GM19023 (cell line): ENCODE results near the gene BMF.

ENCODE experiments used
- ATAC-seq: cut with Tn5 transposase; IDR thresholded peaks from one replicate; pipeline ENCODE4 v1.9.1; 2021; ENCODE audit warnings: mild to moderate bottlenecking, moderate library complexity; ENCODE audit not compliant: unreplicated experiment

Gene BMF

GRCh38 chr15:40069178-40070165 is 39.2 kb downstream of the BMF start:
- ATAC-seq = peak; percentile 65

DNA sequence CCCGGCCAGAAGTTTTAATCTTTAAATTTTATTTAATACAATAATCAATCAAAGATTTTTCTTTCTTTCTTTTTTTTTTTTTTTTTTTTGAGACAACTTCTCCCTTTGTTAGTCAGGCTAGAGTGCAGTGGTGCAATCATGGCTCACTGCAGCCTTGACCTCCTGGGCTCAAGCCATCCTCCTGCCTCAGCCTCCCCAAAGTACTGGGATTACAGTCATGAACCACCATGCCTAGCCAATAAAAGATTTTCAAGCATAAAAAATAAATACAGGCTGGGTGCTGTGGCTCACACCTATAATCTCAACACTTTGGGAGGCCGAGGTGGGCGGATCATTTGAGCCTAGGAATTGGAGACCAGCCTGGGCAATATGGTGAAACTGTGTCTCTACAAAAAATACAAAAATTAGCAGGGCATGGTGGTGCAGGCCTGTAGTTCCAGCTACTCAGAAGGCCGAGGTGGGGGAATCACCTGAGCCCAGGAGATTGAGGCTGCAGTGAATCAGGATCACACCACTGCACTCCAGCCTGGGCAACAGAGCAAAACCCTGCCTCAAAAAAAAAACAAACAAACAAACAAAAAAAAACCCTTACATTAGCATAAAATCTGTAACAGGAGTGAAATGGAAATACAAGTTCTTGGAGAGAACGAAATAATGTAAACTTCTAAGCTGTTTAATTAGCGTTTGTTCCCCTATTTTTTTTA is 40.6 kb downstream of the BMF start:
- no peak for ATAC-seq

DNA sequence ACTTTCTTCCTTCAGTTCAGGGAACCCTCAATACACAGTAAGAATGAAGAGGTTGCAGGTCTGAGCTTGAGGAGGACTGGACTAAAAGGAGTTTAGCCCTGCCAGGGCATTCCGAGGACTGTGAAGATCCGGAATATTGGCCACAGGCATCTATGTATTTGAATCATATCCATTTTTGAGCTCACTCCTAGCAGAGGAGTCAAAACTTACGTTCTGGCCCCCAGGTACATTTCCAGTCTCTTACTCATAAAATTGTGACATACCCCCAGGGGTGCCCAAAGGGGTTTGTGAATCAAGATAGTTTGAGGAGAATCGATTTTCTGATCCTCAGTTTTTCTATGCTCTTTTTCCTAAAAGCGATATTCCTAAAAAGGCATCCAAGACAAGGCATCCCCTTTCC is 42.1 kb downstream of the BMF start:
- no peak for ATAC-seq

- ATAC-seq = no peak
Measured at GRCh38 chr15:40065166-40065565, 43.5 kb downstream of the BMF start.

GRCh38 chr15:40064231-40064894 is 44.3 kb downstream of the BMF start:
- peak; percentile 57 for ATAC-seq

- no peak for ATAC-seq
Measured at GRCh38 chr15:40063563-40064011, 45.1 kb downstream of the BMF start.

DNA sequence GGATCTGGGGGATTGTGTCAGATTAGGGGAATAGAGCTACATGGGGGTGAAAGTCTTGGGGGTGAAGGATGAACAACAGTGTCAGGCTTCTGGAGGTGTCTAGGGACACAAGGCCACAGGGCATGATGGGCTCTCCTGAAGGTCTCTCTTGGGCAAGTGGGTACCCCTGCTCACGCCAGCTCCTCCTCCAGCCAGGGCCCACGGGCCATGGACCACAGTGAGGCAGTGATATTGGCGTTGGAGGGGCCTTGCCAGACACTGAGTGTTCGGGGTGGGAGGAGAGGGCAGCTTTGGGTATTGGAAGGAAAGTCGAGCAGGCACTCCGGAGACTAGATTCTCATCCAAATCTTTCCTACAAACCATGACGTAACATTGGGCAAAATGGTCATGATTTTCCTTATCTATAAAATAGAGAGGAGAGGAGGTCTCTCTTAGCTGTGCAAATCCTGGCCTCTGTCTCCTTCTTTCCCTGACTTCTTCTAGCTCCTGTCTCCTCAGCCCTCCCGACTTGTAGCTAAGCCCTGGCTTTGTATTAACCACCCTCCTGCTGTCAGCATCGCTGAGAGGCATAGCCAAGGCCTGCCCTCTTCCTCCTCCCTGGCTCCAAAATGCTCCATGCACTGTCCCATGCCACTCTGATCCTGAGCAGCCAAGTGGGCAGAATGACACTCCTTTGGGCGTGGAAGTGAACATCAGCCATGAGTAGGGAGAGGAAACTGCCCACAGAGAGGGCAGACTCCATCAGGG is 45.7 kb downstream of the BMF start:
- ATAC-seq = no peak

GRCh38 chr15:40061212-40061901 is 47.3 kb downstream of the BMF start:
- peak; percentile 61 for ATAC-seq

DNA sequence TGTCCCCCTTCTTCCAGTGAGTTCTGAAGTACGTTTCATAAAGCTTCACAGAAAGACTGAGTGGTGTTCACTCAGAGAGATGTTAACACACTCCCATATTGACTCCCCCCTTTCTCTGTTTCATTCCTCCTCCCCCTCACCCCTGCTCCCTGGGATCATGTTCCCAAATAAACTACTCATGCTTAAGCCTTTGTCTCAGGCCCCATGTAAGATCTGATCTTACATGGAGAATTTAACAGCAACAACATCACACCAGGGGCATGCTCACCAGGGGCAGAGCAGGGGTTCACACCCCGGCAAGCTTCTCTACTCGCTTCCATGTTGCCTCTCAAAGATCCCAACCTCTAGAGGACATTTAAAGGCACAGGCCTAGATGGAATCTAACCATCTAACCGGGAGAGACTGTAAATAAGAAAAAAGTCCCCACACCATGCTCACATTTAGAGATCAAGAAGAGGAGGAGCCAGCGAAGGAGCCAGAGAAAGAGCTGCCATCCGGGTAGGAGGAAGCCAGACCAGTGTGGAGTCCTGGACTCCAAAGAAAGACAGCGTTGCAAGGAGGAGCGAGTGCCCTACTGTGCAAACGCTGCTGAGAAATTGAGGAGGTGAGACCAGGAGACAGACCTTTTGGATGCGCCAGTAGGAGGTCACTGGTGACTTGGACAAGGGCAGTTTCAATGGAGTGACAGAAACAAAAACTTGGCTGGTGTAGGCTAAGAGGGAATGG is 48.3 kb downstream of the BMF start:
- no peak for ATAC-seq

DNA sequence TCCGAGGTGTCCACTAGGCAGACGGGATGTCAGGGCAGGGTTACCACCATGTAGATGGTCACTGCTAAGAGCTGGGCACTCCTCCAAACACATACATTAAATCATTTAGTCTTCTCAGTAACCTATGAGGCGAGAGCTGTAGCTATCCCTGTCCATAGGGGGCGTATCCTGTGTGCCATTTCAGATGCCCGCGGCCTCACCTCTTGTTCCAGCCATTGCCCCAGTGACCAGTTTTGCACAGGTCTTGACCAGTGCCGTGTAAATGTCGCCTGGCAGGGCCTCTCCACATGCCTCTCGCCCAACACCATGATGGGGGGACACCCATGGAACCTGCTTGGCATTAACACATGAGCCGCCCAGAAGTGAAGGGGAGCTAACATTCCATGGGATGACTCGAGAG is 48.9 kb downstream of the BMF start:
- ATAC-seq = no peak

GRCh38 chr15:40058476-40059140 is 50.1 kb downstream of the BMF start:
- no peak for ATAC-seq

GRCh38 chr15:40055576-40056293 is 52.9 kb downstream of the BMF start:
- ATAC-seq = no peak

DNA sequence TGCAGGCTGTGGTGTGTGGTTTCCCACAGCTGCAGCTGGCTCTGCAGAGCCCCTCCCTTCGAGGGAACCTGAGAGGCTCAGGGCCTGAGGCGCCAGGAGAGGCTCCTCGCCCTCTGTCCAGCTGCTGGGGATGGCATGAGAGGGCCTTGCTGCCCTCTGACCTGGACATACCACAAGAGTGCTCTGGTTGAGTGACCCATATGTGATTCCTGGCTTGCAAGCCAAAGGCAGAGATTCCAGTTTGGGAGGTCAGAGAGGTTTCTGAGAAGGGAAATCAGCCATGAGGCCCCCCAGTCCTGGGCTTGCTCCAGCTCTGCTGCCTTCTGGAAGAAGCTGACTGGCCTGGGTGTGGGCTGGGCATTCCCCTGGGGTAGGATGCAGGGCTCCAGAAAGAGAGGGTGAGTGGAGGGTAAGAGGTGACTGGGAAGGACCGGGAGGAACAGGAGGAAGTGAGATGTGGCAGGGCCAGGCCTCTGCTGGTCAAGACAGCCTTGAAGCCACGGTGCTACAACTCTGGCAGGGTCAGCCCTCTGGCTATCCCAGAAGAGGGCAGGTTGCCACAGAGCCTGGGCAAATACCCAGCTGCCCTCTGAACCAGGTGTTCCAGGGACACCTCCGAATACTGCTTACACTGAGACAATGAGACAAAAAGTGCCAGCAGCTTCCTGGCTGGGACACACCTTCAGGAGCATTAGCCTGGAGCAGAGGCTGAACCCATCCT is 53.7 kb downstream of the BMF start:
- ATAC-seq = peak; percentile 84

- peak; percentile 59 for ATAC-seq
Measured at GRCh38 chr15:40054605-40054854, 54.1 kb downstream of the BMF start.

- ATAC-seq = peak; percentile 37
Measured at GRCh38 chr15:40053831-40054604, 54.7 kb downstream of the BMF start.

GRCh38 chr15:40053079-40053830 is 55.4 kb downstream of the BMF start:
- no peak for ATAC-seq
